Prostate gland (tissue), 2 donors: ENCODE results near the gene CREB5. TPM values are rescaled to one million over a fixed set of nuclear protein-coding genes. Genes with fewer than 3 reads are reported as not detected.

Experiments used
- DNase-seq: peaks from one replicate; pipeline ENCODE4 v3.0.0-alpha.2; 2019; ENCODE audit warnings: low spot score
- H3K27ac ChIP-seq, 2 donors: fragments of 200-600 bp; sonication (generic); 2 replicates each; pipeline ENCODE4 v1.5.1; 2017 to 2019
- H3K27me3 ChIP-seq: fragments of 200-600 bp; sonication (generic); replicated peaks from 2 replicates; pipeline ENCODE4 v1.5.1; 2019; ENCODE audit not compliant: insufficient read depth
- H3K36me3 ChIP-seq, 2 donors: fragments of 200-600 bp; sonication (generic); 1 replicate in 1 of 2; 2 replicates in 1 of 2; pipeline versions ENCODE4 v1.5.1 to v1.8.1; 2017 to 2019
- H3K4me1 ChIP-seq: fragments of 200-600 bp; sonication (generic); replicated peaks from 2 replicates; pipeline ENCODE4 v1.5.1; 2019
- H3K4me3 ChIP-seq, 2 donors: fragments of 200-600 bp; sonication (generic); 2 replicates each; pipeline ENCODE4 v1.5.1; 2017 to 2019
- H3K9me3 ChIP-seq: fragments of 200-600 bp; sonication (generic); 2 replicates; pipeline ENCODE4 v1.5.1; 2017
- POLR2A ChIP-seq: fragments of 450-650 bp; IDR thresholded peaks from one replicate; pipeline ENCODE4 v1.6.1; 2016; ENCODE audit warnings: antibody characterized with exemption, mild to moderate bottlenecking
- POLR2AphosphoS5 ChIP-seq: sonication (generic); formaldehyde crosslinking; IDR thresholded peaks from one replicate; pipeline ENCODE4 v1.6.1; 2017; ENCODE audit warnings: antibody characterized with exemption
- WGBS: methylation state at CpG from one replicate; pipeline ENCODE4 v1.1.5; 2018; 5-methylcytosine and 5-hydroxymethylcytosine counted together
- intact Hi-C: fragments of 100-400 bp; cut with DNase I; formaldehyde crosslinking; loops from one replicate; pipeline ENCODE4 v1.14.2; 2022
- total RNA-seq, 2 donors: library from RNA; depleted of rRNA; stranded (reverse); fragments of >200 nt; gene quantifications; one replicate each; pipeline ENCODE4 v1.1.0, GENCODE V29; 2016
- TF ChIP-seq, protein P1 (sequence below), 4 experiments: fragments of 200-600 bp in 2 of 4; fragments of 450-650 bp in 2 of 4; sonication (generic) in 2 of 4; IDR thresholded peaks; 1 replicate in 3 of 4; 2 replicates in 1 of 4; pipeline ENCODE4 v1.5.1; 2016 to 2019; ENCODE audit warnings: antibody characterized with exemption in 4 of 4, mild to moderate bottlenecking in 2 of 4, moderate library complexity in 2 of 4

Gene CREB5
- total RNA-seq, 2 donors from 2014 or later: 0.46 to 3.4 TPM

GRCh38 chr7:28853834-28854749 is 441.8 kb downstream of the CREB5 start:
- no peaks in the 10 kb centered on the region for H3K9me3 ChIP-seq
- H3K27ac ChIP-seq: no peak overlapping the region
- intact Hi-C loops: loop anchor here (2.0 to 10.0 kb wide), 3 partner anchors 169 to 465 kb away; no protein-coding TSS in a partner anchor
- H3K36me3 ChIP-seq: no peaks in the 10 kb centered on the region
- H3K4me1 ChIP-seq: no peaks in the 10 kb centered on the region
- TF ChIP-seq POLR2A: no peak
- TF ChIP-seq, protein P1, sequence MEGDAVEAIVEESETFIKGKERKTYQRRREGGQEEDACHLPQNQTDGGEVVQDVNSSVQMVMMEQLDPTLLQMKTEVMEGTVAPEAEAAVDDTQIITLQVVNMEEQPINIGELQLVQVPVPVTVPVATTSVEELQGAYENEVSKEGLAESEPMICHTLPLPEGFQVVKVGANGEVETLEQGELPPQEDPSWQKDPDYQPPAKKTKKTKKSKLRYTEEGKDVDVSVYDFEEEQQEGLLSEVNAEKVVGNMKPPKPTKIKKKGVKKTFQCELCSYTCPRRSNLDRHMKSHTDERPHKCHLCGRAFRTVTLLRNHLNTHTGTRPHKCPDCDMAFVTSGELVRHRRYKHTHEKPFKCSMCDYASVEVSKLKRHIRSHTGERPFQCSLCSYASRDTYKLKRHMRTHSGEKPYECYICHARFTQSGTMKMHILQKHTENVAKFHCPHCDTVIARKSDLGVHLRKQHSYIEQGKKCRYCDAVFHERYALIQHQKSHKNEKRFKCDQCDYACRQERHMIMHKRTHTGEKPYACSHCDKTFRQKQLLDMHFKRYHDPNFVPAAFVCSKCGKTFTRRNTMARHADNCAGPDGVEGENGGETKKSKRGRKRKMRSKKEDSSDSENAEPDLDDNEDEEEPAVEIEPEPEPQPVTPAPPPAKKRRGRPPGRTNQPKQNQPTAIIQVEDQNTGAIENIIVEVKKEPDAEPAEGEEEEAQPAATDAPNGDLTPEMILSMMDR (IDR thresholded peaks at IDR 0.05): peak; percentile 61 to 91 (median 82)
- no peak for TF ChIP-seq POLR2AphosphoS5
- WGBS: 3% methylated on average over 63 of the region's 63 CpGs
- H3K27me3 ChIP-seq: no peaks in the 10 kb centered on the region
- peak overlapping the region; percentile 26 to 38 for H3K4me3 ChIP-seq
- DNase-seq: peak; percentile 65

DNA sequence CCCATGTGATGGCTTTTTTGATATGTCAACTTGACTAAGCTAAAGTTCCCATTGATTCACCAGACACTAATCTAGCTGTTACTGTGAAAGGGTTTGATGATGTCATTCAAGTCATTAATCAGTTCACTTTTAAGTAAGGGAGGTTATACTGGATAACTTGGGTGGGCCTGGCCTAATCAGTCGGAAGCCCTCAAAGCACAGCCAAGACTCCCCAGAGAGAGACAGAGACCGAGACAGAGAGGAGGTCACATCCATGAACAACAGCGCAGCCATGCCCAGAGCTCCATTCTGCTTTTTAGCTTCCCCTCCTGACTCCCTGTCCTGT is 442.4 kb downstream of the CREB5 start:
- WGBS: 98% methylated on average over 3 of the region's 3 CpGs

DNA sequence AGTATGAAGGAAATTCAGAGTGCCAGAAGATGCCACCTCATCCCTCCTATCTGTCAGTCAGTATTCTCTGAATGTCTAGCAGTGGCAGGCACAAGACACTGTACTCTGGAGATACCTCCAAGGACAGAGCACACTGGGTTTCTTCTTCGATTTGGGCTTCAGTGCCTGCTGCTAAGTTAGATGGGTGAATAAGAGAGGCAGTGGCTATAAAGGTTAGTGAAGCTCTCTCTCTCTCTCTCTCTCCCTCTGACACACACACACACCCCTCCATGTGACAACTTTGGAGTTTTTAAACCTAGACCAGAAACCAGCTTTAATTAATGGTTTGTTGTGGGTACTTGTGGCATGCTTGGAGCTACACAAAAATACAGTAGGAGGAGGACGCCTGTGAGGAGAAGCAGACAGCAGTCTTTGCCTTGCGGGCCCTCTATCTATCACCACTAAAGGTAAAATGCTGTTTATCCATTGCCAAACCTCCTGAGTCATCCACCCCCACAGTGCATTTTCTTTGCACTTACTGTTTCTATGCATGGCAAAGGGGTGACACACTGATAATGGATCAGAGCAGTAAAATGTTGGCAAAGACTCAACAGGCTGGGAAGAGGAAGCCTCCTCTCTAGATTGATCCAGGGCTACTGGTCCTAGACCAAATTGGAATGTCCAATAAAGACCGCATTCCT is 443.4 kb downstream of the CREB5 start:
- WGBS: 76% methylated on average over 4 of the region's 4 CpGs

More for the DNA sequence above, 442.4 kb downstream of the CREB5 start:
- no peaks in the 10 kb centered on the region for H3K9me3 ChIP-seq
- DNase-seq: no peak
- no peaks in the 10 kb centered on the region for H3K27me3 ChIP-seq
- H3K4me1 ChIP-seq: no peaks in the 10 kb centered on the region
- intact Hi-C loops: loop anchor here (2.0 to 10.0 kb wide), 4 partner anchors 170 to 557 kb away; no protein-coding TSS in a partner anchor
- H3K27ac ChIP-seq: no peak overlapping the region
- no peaks in the 10 kb centered on the region for H3K36me3 ChIP-seq
- no peak for TF ChIP-seq POLR2AphosphoS5
- TF ChIP-seq POLR2A: no peak
- TF ChIP-seq, protein P1 (IDR thresholded peaks at IDR 0.05): no peak
- no peak overlapping the region for H3K4me3 ChIP-seq

GRCh38 chr7:28856656-28857055 is 444.3 kb downstream of the CREB5 start:
- TF ChIP-seq, protein P1 (IDR thresholded peaks at IDR 0.05): no peak
- TF ChIP-seq POLR2A (no peak), POLR2AphosphoS5 (no peak)

More for the DNA sequence above, 443.4 kb downstream of the CREB5 start:
- no peak overlapping the region for H3K4me3 ChIP-seq
- H3K9me3 ChIP-seq: no peaks in the 10 kb centered on the region
- TF ChIP-seq POLR2A (no peak), POLR2AphosphoS5 (no peak)
- TF ChIP-seq, protein P1 (IDR thresholded peaks at IDR 0.05): no peak
- no peak overlapping the region for H3K27ac ChIP-seq
- no peak for DNase-seq
- no peaks in the 10 kb centered on the region for H3K27me3 ChIP-seq
- H3K4me1 ChIP-seq: no peaks in the 10 kb centered on the region
- intact Hi-C loops: loop anchor here (2.0 to 10.0 kb wide), 4 partner anchors 171 to 558 kb away; no protein-coding TSS in a partner anchor
- H3K36me3 ChIP-seq: no peaks in the 10 kb centered on the region

More at GRCh38 chr7:28856656-28857055, 444.3 kb downstream of the CREB5 start:
- H3K36me3 ChIP-seq: no peaks in the 10 kb centered on the region
- no peak overlapping the region for H3K27ac ChIP-seq
- H3K9me3 ChIP-seq: no peaks in the 10 kb centered on the region
- no peaks in the 10 kb centered on the region for H3K27me3 ChIP-seq
- no peak for DNase-seq
- no peaks in the 10 kb centered on the region for H3K4me1 ChIP-seq
- 86% methylated on average over 5 of the region's 5 CpGs for WGBS
- intact Hi-C loops: loop anchor here (5.0 to 10.0 kb wide), 3 partner anchors 172 to 559 kb away; no protein-coding TSS in a partner anchor
- H3K4me3 ChIP-seq: no peak overlapping the region
